ENCODE results near the gene HNRNPUL2.

- no peak for TF ChIP-seq CTCF (IDR thresholded peaks at IDR 0.05; ENCODE audit: insufficient read depth, low read length, poor library complexity, severe bottlenecking)
- no peak for TF ChIP-seq EZH2phosphoT487 (conservative IDR thresholded peaks at IDR 0.05; ENCODE audit: low read length)
These were observed 20.4 kb upstream of the HNRNPUL2 start for GRCh38 chr11:62747475-62748160.

Measured in SU-DHL-6 (cell line).